ENCODE measurements around the gene OCEL1. TPM values are rescaled to one million over a fixed set of nuclear protein-coding genes. Genes with fewer than 3 reads are reported as not detected.

Gene OCEL1
- total RNA-seq, 1 donor from 2014 or later = 3.7 TPM

GRCh38 chr19:17240826-17241399 is 14.9 kb downstream of the OCEL1 start:
- DNase-seq = no peak

- DNase-seq = no peak
Measured at GRCh38 chr19:17242431-17243208, 16.6 kb downstream of the OCEL1 start.

- no peak for DNase-seq
Measured at GRCh38 chr19:17243211-17243829, 17.3 kb downstream of the OCEL1 start.

- no peak for DNase-seq
Measured at GRCh38 chr19:17243830-17244617, 18.0 kb downstream of the OCEL1 start.

DNA sequence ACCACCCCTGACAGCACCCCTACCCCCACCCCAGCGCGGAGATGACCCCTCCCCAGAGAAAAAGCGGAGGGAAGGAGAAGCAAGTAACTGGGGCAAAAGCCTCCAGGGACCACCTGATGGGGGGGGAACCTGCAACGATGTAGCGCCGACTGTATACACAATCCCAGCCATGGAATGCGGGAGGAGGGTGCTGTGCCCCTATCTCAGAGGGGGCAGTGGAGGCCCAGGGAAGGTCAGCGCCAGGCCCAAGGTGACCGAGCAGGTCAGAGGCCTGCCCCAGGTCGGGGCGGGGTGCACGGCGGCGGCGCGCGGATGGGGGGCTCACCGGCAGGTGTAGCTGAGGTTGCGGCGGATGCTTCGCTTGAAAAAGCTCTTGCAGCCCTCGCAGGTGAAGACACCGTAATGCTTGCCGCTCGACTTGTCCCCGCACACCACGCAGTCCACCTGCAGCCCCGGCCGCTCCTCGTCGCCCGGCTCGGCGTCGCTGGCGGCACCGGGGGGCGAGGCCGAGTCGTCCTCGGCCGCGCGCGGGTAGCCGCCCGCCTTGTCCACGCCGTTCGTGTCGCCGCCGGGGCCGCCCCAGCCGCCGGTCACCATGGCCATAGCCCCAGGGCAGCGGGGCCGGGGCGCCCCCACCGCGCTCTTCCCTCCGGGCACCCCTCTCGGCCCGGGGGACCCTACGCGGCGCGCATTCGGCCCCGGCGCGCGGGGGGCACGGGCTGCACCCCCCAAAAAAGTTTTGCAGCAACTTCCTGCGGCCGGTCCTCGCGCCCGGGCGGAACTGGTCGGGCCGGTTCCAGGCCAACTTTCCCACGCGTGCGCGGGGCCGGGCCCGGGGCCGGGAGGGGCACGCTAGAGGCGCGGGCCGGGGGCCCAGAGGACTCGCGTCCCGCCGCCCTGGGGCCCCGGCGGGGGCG is 18.9 kb downstream of the OCEL1 start:
- no peak for DNase-seq

- no peak for DNase-seq
Measured at GRCh38 chr19:17245535-17245984, 19.5 kb downstream of the OCEL1 start, which contains the start of gene NR2F6. TSS of gene NR2F6 (minus strand) at chr19:17245919. CDS start at chr19:17245220, 699 bp downstream.

DNA sequence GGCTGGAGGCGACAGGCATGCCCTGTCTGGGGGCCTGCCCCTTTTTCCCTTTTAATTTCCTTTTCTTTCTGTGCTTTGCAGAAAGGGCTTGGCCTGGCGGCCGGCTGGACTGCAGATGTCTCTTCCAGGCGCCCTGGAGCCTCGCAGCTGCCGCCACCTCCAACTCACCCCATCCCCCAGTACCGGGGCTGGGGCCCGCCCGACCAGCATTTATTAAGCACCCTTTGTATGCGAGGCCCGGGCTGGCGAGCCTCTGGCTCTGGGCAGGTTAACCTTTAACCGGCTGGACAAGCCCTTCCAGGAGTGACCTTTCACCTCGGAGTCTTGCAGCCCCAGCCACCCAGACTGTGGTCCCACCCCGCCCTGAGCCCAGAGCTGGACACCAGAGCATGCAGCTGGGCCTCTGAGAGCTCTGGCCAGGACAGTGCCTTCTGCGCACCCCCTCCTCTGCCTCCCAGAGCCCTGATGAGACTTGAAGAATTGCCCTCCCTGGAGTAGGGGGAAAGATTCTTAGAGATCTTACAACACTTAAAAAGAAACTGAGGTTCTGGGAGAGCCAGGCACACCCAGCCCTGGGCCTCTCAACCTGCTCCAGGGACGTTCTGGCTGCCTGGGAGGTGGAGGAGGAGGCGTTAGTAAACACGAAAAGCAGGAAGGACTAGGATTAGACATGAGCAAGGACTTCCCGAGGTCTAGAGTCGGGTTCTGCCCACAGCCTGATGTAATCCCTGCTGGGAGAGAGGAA is 20.8 kb downstream of the OCEL1 start:
- no peak for DNase-seq

GRCh38 chr19:17248011-17248776 is 22.2 kb downstream of the OCEL1 start:
- no peak for DNase-seq

- DNase-seq = no peak
Measured at GRCh38 chr19:17249887-17250548, 24.0 kb downstream of the OCEL1 start.

DNA sequence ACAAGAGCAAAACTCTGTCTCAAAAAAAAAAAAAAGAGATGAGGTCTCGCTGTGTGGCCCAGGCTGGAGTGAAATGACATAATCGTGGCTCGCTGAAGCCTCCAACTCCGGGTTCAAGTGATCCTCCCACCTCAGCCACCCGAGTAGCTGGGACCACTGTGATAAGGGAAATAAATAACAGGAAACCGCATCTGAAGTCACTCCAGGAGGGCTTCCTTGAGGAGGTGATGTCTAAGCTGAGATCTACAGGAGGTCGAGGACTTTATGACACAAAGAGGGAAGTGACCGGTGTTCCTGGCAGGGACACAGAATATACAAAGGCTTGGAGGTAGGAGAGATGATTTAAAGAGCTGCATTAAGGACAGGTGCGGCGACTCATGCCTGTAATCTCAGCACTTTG is 28.6 kb downstream of the OCEL1 start:
- no peak for DNase-seq

DNA sequence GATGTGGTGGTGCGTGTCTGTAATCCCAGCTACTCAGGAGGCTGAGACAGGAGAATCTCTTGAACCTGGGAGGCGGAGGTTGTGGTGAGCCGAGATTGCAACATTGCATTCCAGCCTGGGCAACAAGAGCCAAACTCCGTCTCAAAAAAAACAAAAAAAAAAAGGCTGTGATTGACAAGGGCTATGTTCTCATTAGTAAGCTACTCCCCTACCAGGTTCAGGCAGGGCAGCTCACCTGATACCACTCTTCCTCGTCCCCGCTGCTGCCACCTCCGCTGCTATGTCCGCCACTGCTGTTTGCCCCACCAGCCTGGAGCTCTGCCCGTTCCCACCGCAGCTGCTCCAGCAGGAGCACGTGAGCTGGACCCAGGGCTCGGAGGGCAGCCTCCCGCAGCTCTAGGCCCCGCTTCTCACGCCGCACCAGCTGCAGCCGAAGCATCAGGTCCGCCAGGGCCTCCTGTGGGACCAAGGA is 29.2 kb downstream of the OCEL1 start:
- no peak for DNase-seq

DNA sequence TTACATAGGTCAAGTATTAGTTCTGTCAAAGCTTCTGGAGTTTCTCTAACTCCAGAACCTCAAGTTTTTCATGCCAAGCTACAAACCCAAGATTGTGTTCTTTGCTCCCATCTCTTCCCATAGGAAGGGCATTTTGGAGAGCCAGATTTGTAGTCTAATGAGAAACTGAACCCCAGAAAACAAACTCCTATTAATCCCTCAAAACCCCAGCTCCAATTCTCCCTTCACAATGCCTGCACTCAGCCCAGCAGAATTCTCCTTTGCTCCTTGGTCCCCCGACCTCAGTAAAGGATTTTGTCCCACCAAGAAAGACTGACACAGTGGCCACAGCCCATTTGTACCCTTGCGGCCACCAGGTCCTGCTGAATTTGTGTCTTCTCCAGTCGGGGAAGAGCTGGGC is 30.1 kb downstream of the OCEL1 start:
- DNase-seq = no peak

- no peak for DNase-seq
Measured at GRCh38 chr19:17259118-17259780, 33.2 kb downstream of the OCEL1 start.

DNA sequence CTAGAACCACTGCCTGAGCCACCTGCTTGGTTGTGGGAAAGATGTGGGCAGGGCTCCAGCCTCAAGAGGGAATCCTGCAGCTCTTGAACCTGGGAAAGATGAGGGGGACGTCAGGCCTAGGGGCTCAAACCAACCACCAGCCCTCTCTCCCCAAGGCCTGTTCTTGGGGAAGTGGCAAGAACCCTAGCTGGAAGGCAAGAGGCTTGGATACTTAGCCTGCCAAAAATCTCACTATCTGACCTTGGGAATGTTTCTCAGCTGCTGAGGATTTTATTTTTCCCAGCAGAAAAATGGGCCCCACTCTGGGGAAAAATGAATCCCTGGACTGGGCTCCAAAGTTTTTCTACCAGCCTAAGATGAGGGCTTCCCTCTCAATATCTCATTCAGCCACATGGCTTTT is 33.9 kb downstream of the OCEL1 start:
- DNase-seq = no peak

- DNase-seq = no peak
Measured at GRCh38 chr19:17260842-17261325, 34.9 kb downstream of the OCEL1 start.

DNA sequence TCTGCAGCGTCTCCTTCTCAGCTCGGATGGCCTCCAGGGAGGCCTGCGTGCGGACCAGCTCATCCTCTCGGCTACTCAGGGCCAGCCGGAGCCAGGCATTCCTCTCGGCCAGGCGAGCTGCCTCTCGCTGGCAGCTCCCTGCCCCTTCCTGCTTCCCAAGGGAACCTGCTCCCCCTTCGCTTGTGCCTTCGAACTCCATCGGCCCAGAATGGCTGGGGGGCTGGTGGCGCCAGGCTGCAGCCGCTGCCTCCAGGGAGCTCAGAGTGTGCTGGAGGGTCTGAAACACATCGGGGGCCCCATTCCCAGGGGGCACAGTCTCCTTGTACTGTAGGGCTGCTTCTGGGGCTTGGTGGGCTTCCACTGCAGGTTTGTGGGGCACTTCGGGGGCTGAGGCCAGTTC is 36.5 kb downstream of the OCEL1 start:
- no peak for DNase-seq

GRCh38 chr19:17263712-17264640 is 38.0 kb downstream of the OCEL1 start:
- DNase-seq = no peak
